HG03520 (cell line): ENCODE results near the gene SLC12A2.
A peak's percentile ranks its signal among the peaks of the same experiment; 100 is the strongest.

Experiments used
- ATAC-seq: cut with Tn5 transposase; IDR thresholded peaks from one replicate; pipeline ENCODE4 v1.9.1; 2021; ENCODE audit warnings: mild to moderate bottlenecking, moderate library complexity; ENCODE audit not compliant: unreplicated experiment

The SLC12A2 gene

GRCh38 chr5:128163991-128164390 is 80.4 kb downstream of the SLC12A2 start:
- ATAC-seq: no peak

- no peak for ATAC-seq
Measured at GRCh38 chr5:128169401-128170017, 85.9 kb downstream of the SLC12A2 start.

GRCh38 chr5:128172102-128172501 is 88.5 kb downstream of the SLC12A2 start:
- ATAC-seq: no peak

GRCh38 chr5:128174951-128175350 is 91.4 kb downstream of the SLC12A2 start:
- ATAC-seq: no peak

- ATAC-seq: no peak
Measured at GRCh38 chr5:128192368-128192767, 108.8 kb downstream of the SLC12A2 start.

GRCh38 chr5:128193665-128194390 is 110.3 kb downstream of the SLC12A2 start:
- ATAC-seq: no peak

- no peak for ATAC-seq
Measured at GRCh38 chr5:128195316-128195715, 111.8 kb downstream of the SLC12A2 start.

- no peak for ATAC-seq
Measured at GRCh38 chr5:128196080-128196479, 112.5 kb downstream of the SLC12A2 start.

GRCh38 chr5:128196791-128197190 is 113.2 kb downstream of the SLC12A2 start:
- no peak for ATAC-seq

GRCh38 chr5:128197896-128198522 is 114.4 kb downstream of the SLC12A2 start:
- peak; percentile 44 for ATAC-seq

- ATAC-seq: no peak
Measured at GRCh38 chr5:128199104-128199503, 115.5 kb downstream of the SLC12A2 start.

GRCh38 chr5:128199611-128200010 is 116.0 kb downstream of the SLC12A2 start:
- no peak for ATAC-seq

- ATAC-seq: peak; percentile 93
Measured at GRCh38 chr5:128201065-128201926, 117.7 kb downstream of the SLC12A2 start.

- no peak for ATAC-seq
Measured at GRCh38 chr5:128202320-128202719, 118.8 kb downstream of the SLC12A2 start.

- no peak for ATAC-seq
Measured at GRCh38 chr5:128208436-128208835, 124.9 kb downstream of the SLC12A2 start.

- ATAC-seq: no peak
Measured at GRCh38 chr5:128212191-128212806, 128.7 kb downstream of the SLC12A2 start.

GRCh38 chr5:128213340-128213739 is 129.8 kb downstream of the SLC12A2 start:
- peak; percentile 61 for ATAC-seq

- ATAC-seq: no peak
Measured at GRCh38 chr5:128213833-128214232, 130.3 kb downstream of the SLC12A2 start.

GRCh38 chr5:128216285-128216684 is 132.7 kb downstream of the SLC12A2 start:
- ATAC-seq: no peak

- no peak for ATAC-seq
Measured at GRCh38 chr5:128216860-128217531, 133.4 kb downstream of the SLC12A2 start.
